ENCODE measurements around the gene ATP6V0A4.
"Not testable (repeated sequence)": the region's sequence is repeated elsewhere in the genome, so short reads cannot be mapped to it uniquely, and the experiment has no call there.

ATP6V0A4 gene

GRCh38 chr7:138705167-138705566 lies 92.8 kb downstream of the ATP6V0A4 start:
- DNase-seq (ENCODE audit: low read depth in 1 of 2, low spot score in 1 of 2) = no peak

GRCh38 chr7:138701537-138701923 lies 96.5 kb downstream of the ATP6V0A4 start:
- no peak for DNase-seq (ENCODE audit: low read depth in 1 of 2, low spot score in 1 of 2)

- no peak for DNase-seq (ENCODE audit: low read depth in 1 of 2, low spot score in 1 of 2)
These were observed 97.0 kb downstream of the ATP6V0A4 start, which contains the start of gene SVOPL for GRCh38 chr7:138700857-138701536. SVOPL (minus strand) TSS chr7:138701362; CDS start chr7:138679045, 22,317 bp downstream.

GRCh38 chr7:138699661-138700060 lies 98.3 kb downstream of the ATP6V0A4 start:
- no peak for DNase-seq (ENCODE audit: low read depth in 1 of 2, low spot score in 1 of 2)

GRCh38 chr7:138698281-138698680 lies 99.7 kb downstream of the ATP6V0A4 start:
- DNase-seq (ENCODE audit: low read depth in 1 of 2, low spot score in 1 of 2) = no peak

GRCh38 chr7:138697535-138698182 lies 100.3 kb downstream of the ATP6V0A4 start:
- DNase-seq (ENCODE audit: low read depth in 1 of 2, low spot score in 1 of 2) = no peak

- DNase-seq (ENCODE audit: low read depth in 1 of 2, low spot score in 1 of 2) = not testable (repeated sequence)
These were observed 102.2 kb downstream of the ATP6V0A4 start for GRCh38 chr7:138695776-138696175.

- DNase-seq (ENCODE audit: low read depth in 1 of 2, low spot score in 1 of 2) = no peak
These were observed 102.9 kb downstream of the ATP6V0A4 start for GRCh38 chr7:138695106-138695505.

GRCh38 chr7:138691178-138691577 lies 106.8 kb downstream of the ATP6V0A4 start:
- no peak for DNase-seq (ENCODE audit: low read depth in 1 of 2, low spot score in 1 of 2)

GRCh38 chr7:138690495-138690894 lies 107.5 kb downstream of the ATP6V0A4 start:
- no peak for DNase-seq (ENCODE audit: low read depth in 1 of 2, low spot score in 1 of 2)

- not testable (repeated sequence) for DNase-seq (ENCODE audit: low read depth in 1 of 2, low spot score in 1 of 2)
These were observed 110.0 kb downstream of the ATP6V0A4 start for GRCh38 chr7:138688037-138688436.

- no peak for DNase-seq (ENCODE audit: low read depth in 1 of 2, low spot score in 1 of 2)
These were observed 113.7 kb downstream of the ATP6V0A4 start for GRCh38 chr7:138684340-138684739.

- no peak for DNase-seq (ENCODE audit: low read depth in 1 of 2, low spot score in 1 of 2)
These were observed 118.2 kb downstream of the ATP6V0A4 start for GRCh38 chr7:138679793-138680192.

GRCh38 chr7:138670594-138670993 lies 127.4 kb downstream of the ATP6V0A4 start:
- no peak for DNase-seq (ENCODE audit: low read depth in 1 of 2, low spot score in 1 of 2)

GRCh38 chr7:138669364-138669763 lies 128.6 kb downstream of the ATP6V0A4 start:
- DNase-seq (ENCODE audit: low read depth in 1 of 2, low spot score in 1 of 2) = no peak

GRCh38 chr7:138668946-138669345 lies 129.1 kb downstream of the ATP6V0A4 start:
- DNase-seq (ENCODE audit: low read depth in 1 of 2, low spot score in 1 of 2) = no peak

GRCh38 chr7:138668229-138668596 lies 129.8 kb downstream of the ATP6V0A4 start:
- no peak for DNase-seq (ENCODE audit: low read depth in 1 of 2, low spot score in 1 of 2)

- DNase-seq (ENCODE audit: low read depth in 1 of 2, low spot score in 1 of 2) = no peak
These were observed 130.3 kb downstream of the ATP6V0A4 start for GRCh38 chr7:138667535-138668228.

- DNase-seq (ENCODE audit: low read depth in 1 of 2, low spot score in 1 of 2) = no peak
These were observed 131.6 kb downstream of the ATP6V0A4 start for GRCh38 chr7:138666385-138666784.

- DNase-seq (ENCODE audit: low read depth in 1 of 2, low spot score in 1 of 2) = no peak
These were observed 132.3 kb downstream of the ATP6V0A4 start for GRCh38 chr7:138665669-138666140.

- no peak for DNase-seq (ENCODE audit: low read depth in 1 of 2, low spot score in 1 of 2)
These were observed 132.7 kb downstream of the ATP6V0A4 start for GRCh38 chr7:138665249-138665648.
